Transverse colon (tissue), 4 donors: ENCODE data around the gene CGNL1. TPM values are rescaled to one million over a fixed set of nuclear protein-coding genes. Genes with fewer than 3 reads are reported as not detected.
A peak's percentile ranks its signal among the peaks of the same experiment; 100 is the strongest.

Experiments used
- DNase-seq: peaks from one replicate; pipeline ENCODE4 v3.0.0-alpha.2; 2019
- H3K27ac ChIP-seq, 4 donors: fragments of 200-600 bp; sonication (generic); 2 replicates each; pipeline ENCODE4 v1.5.1; 2016 to 2018; ENCODE audit warnings: inconsistent platforms in 4 of 4
- H3K27me3 ChIP-seq: fragments of 200-600 bp; sonication (generic); 2 replicates; pipeline ENCODE4 v1.5.1; 2017; ENCODE audit warnings: inconsistent platforms
- H3K36me3 ChIP-seq, 4 donors: fragments of 200-600 bp; sonication (generic); 2 replicates each; pipeline ENCODE4 v1.5.1; 2017 to 2019; ENCODE audit warnings: inconsistent platforms in 4 of 4
- H3K4me1 ChIP-seq, 4 donors: fragments of 200-600 bp; sonication (generic); 2 replicates each; pipeline ENCODE4 v1.5.1; 2017 to 2020; ENCODE audit warnings: inconsistent platforms in 4 of 4
- H3K4me3 ChIP-seq, 4 donors: fragments of 200-600 bp; sonication (generic); 1 replicate in 1 of 4; 2 replicates in 3 of 4; pipeline versions ENCODE4 v1.5.1 to v1.6.1; 2017 to 2019; ENCODE audit warnings: inconsistent platforms in 4 of 4
- H3K9me3 ChIP-seq, 2 donors: fragments of 200-600 bp; sonication (generic); 2 replicates each; pipeline ENCODE4 v1.5.1; 2017 to 2019; ENCODE audit warnings: inconsistent platforms in 2 of 2
- CTCF ChIP-seq, 5 experiments: fragments of 200-600 bp in 3 of 5; fragments of 450-650 bp in 2 of 5; sonication (generic) in 3 of 5; IDR thresholded peaks; 1 replicate in 2 of 5; 2 replicates in 3 of 5; pipeline ENCODE4 v1.5.1; 2016 to 2017; ENCODE audit warnings: antibody characterized with exemption in 5 of 5, inconsistent platforms in 3 of 5, mild to moderate bottlenecking in 2 of 5, moderate library complexity in 1 of 5
- EP300 ChIP-seq: sonication (generic); formaldehyde crosslinking; IDR thresholded peaks from one replicate; pipeline ENCODE4 v1.6.1; 2017; ENCODE audit warnings: antibody characterized with exemption, low read depth
- POLR2A ChIP-seq: fragments of 450-650 bp; IDR thresholded peaks from one replicate; pipeline ENCODE4 v1.6.1; 2016; ENCODE audit warnings: antibody characterized with exemption, mild to moderate bottlenecking, moderate library complexity
- POLR2AphosphoS5 ChIP-seq, 3 donors: sonication (generic); formaldehyde crosslinking; IDR thresholded peaks; one replicate each; pipeline ENCODE4 v1.6.1; 2016; ENCODE audit warnings: antibody characterized with exemption in 3 of 3
- WGBS, 2 donors: methylation state at CpG; one replicate each; pipeline ENCODE4 v1.1.5; 2018; ENCODE audit warnings: low coverage in 1 of 2; 5-methylcytosine and 5-hydroxymethylcytosine counted together
- in situ Hi-C, 4 donors: fragments of 200-750 bp; cut with MboI; loops; one replicate each; pipeline versions ENCODE4 v1.15.0 to v1.15.1; 2017; ENCODE audit warnings: low sequenced_read_pairs in 3 of 4, low pct_ligation_motif_present in 1 of 4, low pct_unique_long_range_greater_than_20kb in 1 of 4
- intact Hi-C: fragments of 100-400 bp; cut with DNase I; formaldehyde crosslinking; loops from one replicate; pipeline ENCODE4 v1.15.1; 2023; ENCODE audit warnings: low total_unique reads
- total RNA-seq, 4 donors: library from RNA; depleted of rRNA; stranded (reverse); fragments of >200 nt; gene quantifications; one replicate each; pipeline ENCODE4 v1.1.0, GENCODE V29; 2016

CGNL1 gene
- total RNA-seq, 4 donors from 2014 or later: 1.1 to 2.2 (median 1.8) TPM

GRCh38 chr15:57503051-57503702 is 126.9 kb downstream of the CGNL1 start:
- Histone ChIP-seq H3K4me3 (no peak overlapping the region), H3K4me1 (peaks cover 10 to 34% (median 25%) of the 10 kb centered on the region in 4 donors), H3K9me3 (no peaks in the 10 kb centered on the region), H3K36me3 (no peaks in the 10 kb centered on the region), H3K27ac (no peak overlapping the region), H3K27me3 (no peaks in the 10 kb centered on the region)
- in situ Hi-C loops (no loop called here), intact Hi-C loops (no loop called here)
- TF ChIP-seq POLR2A (no peak), POLR2AphosphoS5 (IDR thresholded peaks at IDR 0.05) (no peak), EP300 (no peak), CTCF (IDR thresholded peaks at IDR 0.05) (peak in 1 of 5 experiments; percentile 4)
- WGBS, 2 donors: 92% methylated on average over 6 of the region's 6 CpGs; no CpG with 5 or more reads in 1 of the 2 donors
- DNase-seq: no peak

- Histone ChIP-seq H3K9me3 (no peaks in the 10 kb centered on the region), H3K36me3 (no peaks in the 10 kb centered on the region), H3K27ac (no peak overlapping the region), H3K4me1 (peaks cover 10 to 34% (median 25%) of the 10 kb centered on the region in 4 donors), H3K27me3 (no peaks in the 10 kb centered on the region), H3K4me3 (no peak overlapping the region)
- in situ Hi-C loops (no loop called here), intact Hi-C loops (no loop called here)
- TF ChIP-seq EP300 (no peak), POLR2A (no peak), CTCF (IDR thresholded peaks at IDR 0.05) (no peak), POLR2AphosphoS5 (IDR thresholded peaks at IDR 0.05) (no peak)
- no peak for DNase-seq
- WGBS, 2 donors: 68% methylated on average over 9 of the region's 9 CpGs; no CpG with 5 or more reads in 1 of the 2 donors
Measured at GRCh38 chr15:57503911-57504598, 127.8 kb downstream of the CGNL1 start.

- no peaks in the 10 kb centered on the region for H3K36me3 ChIP-seq
- TF ChIP-seq EP300: no peak
- no peak for TF ChIP-seq CTCF (IDR thresholded peaks at IDR 0.05)
- no peak for TF ChIP-seq POLR2A
- no peak for TF ChIP-seq POLR2AphosphoS5 (IDR thresholded peaks at IDR 0.05)
- peaks cover 10 to 34% (median 25%) of the 10 kb centered on the region in 4 donors for H3K4me1 ChIP-seq
- peak overlapping the region in 2 of 4 donors; percentile 81 to 87 for H3K27ac ChIP-seq
- H3K4me3 ChIP-seq: no peak overlapping the region
- no peaks in the 10 kb centered on the region for H3K9me3 ChIP-seq
- in situ Hi-C loops: no loop called here
- intact Hi-C loops: no loop called here
- no peak for DNase-seq
- no peaks in the 10 kb centered on the region for H3K27me3 ChIP-seq
- WGBS, 2 donors: 89% methylated on average over 1 of the region's 1 CpG; no CpG with 5 or more reads in 1 of the 2 donors
Measured at GRCh38 chr15:57504599-57504940, 128.3 kb downstream of the CGNL1 start.

- Histone ChIP-seq H3K4me1 (peaks cover 10 to 36% (median 27%) of the 10 kb centered on the region in 4 donors), H3K4me3 (no peak overlapping the region), H3K36me3 (no peaks in the 10 kb centered on the region), H3K27ac (peak overlapping the region; percentile 61 to 87 (median 82)), H3K27me3 (no peaks in the 10 kb centered on the region), H3K9me3 (no peaks in the 10 kb centered on the region)
- no peak for DNase-seq
- TF ChIP-seq POLR2AphosphoS5 (IDR thresholded peaks at IDR 0.05) (no peak), CTCF (IDR thresholded peaks at IDR 0.05) (no peak), EP300 (no peak), POLR2A (no peak)
- WGBS, 2 donors: 60 to 71% methylated on average over 4 to 10 of the region's 10 CpGs
- intact Hi-C loops: no loop called here
- in situ Hi-C loops: no loop called here
Measured at GRCh38 chr15:57505056-57505715, 128.9 kb downstream of the CGNL1 start.
